Middle frontal gyrus (tissue), 1 donor: Measurements from ENCODE around the gene NAA50.
A peak's percentile ranks its signal among the peaks of the same experiment; 100 is the strongest.

Experiments used
- DNase-seq: peaks from one replicate; pipeline ENCODE4 v3.0.0-alpha.2; 2015; ENCODE audit warnings: low spot score; ENCODE audit errors: extremely low spot score

NAA50 gene

GRCh38 chr3:113745756-113746547 is at the start of gene NAA50:
Gene NAA50, minus strand, starts transcription at chr3:113746249. Its CDS starts 300 bp downstream, at chr3:113745949.
- peak; percentile 77 for DNase-seq

- DNase-seq, result no peak
Measured at GRCh38 chr3:113795693-113796092, 49.6 kb upstream of the NAA50 start.

- no peak for DNase-seq
Measured at GRCh38 chr3:113794526-113794925, 48.5 kb upstream of the NAA50 start.

GRCh38 chr3:113791381-113791780 is 45.3 kb upstream of the NAA50 start:
- DNase-seq, result no peak

GRCh38 chr3:113783980-113784379 is 37.9 kb upstream of the NAA50 start:
- DNase-seq, result no peak

- no peak for DNase-seq
Measured at GRCh38 chr3:113783463-113783862, 37.4 kb upstream of the NAA50 start.

GRCh38 chr3:113776564-113776963 is 30.5 kb upstream of the NAA50 start:
- DNase-seq, result no peak

GRCh38 chr3:113775516-113775915 is 29.5 kb upstream of the NAA50 start:
- DNase-seq, result no peak

GRCh38 chr3:113773381-113773780 is 27.3 kb upstream of the NAA50 start:
- no peak for DNase-seq

- DNase-seq, result no peak
Measured at GRCh38 chr3:113771993-113772392, 25.9 kb upstream of the NAA50 start.

- no peak for DNase-seq
Measured at GRCh38 chr3:113769551-113769950, 23.5 kb upstream of the NAA50 start.

- DNase-seq, result no peak
Measured at GRCh38 chr3:113764698-113765097, 18.6 kb upstream of the NAA50 start.

GRCh38 chr3:113758389-113759024 is 12.5 kb upstream of the NAA50 start:
- no peak for DNase-seq

- no peak for DNase-seq
Measured at GRCh38 chr3:113754494-113755159, 8.6 kb upstream of the NAA50 start.

- DNase-seq, result no peak
Measured at GRCh38 chr3:113753376-113753985, 7.4 kb upstream of the NAA50 start.

GRCh38 chr3:113751141-113751540 is 5.1 kb upstream of the NAA50 start:
- no peak for DNase-seq

- no peak for DNase-seq
Measured at GRCh38 chr3:113747283-113748046, 1.4 kb upstream of the NAA50 start.

GRCh38 chr3:113746548-113747282 is 666 bp upstream of the NAA50 start, which contains the start of gene ATP6V1A:
Gene ATP6V1A, plus strand, starts transcription at chr3:113747035. Its CDS starts 31,719 bp downstream, at chr3:113778754.
- peak; percentile 96 for DNase-seq

GRCh38 chr3:113744941-113745755 is 901 bp downstream of the NAA50 start:
- no peak for DNase-seq
